LNCaP clone FGC (cell line): ENCODE results near the gene TK1.

ENCODE experiments used
- DNase-seq: peaks from one replicate; pipeline ENCODE4 v3.0.0-alpha.2; 2011; ENCODE audit warnings: low read depth
- H3K4me3 ChIP-seq: 2 replicates; pipeline ENCODE4 v1.5.1; 2011; ENCODE audit warnings: mild to moderate bottlenecking, low read depth, low read length, control low read depth
- TF ChIP-seq, protein P1 (sequence below): IDR thresholded peaks from 2 replicates; pipeline ENCODE4 v1.5.1; 2012; ENCODE audit warnings: mild to moderate bottlenecking; ENCODE audit not compliant: control insufficient read depth, insufficient read depth; ENCODE audit errors: extremely low read depth

TK1 gene

DNA sequence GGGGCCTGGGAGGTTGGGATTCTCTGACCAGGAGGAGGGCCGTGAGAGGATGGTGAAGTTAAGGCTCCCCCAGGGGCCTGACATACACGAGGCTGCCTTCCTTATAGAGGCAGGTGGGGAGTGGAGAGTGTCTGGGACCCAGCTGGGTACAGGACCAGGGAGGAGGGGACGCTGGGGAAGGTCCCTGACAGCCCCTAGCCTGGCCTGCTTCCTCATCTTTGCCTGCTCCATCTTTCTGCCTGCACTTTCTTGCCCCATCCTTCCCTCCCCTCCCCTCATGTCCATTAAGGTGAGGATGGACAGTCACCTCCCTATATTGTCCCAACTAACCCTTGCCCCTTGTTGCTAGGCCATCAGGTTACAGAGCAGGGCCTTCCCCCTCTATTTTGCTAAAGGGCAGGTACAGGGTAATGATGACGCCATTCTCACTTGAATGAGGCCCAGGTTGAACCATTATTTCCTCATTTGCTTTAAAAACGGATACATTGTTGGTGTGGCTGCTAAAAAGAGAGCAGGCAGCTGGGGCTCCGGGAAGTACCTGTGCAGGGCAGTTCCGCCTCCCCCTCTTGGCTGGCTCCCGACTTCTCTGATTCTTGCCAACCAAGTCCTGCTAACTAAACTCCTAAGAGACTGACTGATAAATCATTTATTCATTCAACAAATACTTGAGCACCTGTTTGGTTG is 39.4 kb downstream of the TK1 start:
- DNase-seq = no peak
- TF ChIP-seq, protein P1, sequence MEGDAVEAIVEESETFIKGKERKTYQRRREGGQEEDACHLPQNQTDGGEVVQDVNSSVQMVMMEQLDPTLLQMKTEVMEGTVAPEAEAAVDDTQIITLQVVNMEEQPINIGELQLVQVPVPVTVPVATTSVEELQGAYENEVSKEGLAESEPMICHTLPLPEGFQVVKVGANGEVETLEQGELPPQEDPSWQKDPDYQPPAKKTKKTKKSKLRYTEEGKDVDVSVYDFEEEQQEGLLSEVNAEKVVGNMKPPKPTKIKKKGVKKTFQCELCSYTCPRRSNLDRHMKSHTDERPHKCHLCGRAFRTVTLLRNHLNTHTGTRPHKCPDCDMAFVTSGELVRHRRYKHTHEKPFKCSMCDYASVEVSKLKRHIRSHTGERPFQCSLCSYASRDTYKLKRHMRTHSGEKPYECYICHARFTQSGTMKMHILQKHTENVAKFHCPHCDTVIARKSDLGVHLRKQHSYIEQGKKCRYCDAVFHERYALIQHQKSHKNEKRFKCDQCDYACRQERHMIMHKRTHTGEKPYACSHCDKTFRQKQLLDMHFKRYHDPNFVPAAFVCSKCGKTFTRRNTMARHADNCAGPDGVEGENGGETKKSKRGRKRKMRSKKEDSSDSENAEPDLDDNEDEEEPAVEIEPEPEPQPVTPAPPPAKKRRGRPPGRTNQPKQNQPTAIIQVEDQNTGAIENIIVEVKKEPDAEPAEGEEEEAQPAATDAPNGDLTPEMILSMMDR = no peak
- no peak overlapping the region for H3K4me3 ChIP-seq

DNA sequence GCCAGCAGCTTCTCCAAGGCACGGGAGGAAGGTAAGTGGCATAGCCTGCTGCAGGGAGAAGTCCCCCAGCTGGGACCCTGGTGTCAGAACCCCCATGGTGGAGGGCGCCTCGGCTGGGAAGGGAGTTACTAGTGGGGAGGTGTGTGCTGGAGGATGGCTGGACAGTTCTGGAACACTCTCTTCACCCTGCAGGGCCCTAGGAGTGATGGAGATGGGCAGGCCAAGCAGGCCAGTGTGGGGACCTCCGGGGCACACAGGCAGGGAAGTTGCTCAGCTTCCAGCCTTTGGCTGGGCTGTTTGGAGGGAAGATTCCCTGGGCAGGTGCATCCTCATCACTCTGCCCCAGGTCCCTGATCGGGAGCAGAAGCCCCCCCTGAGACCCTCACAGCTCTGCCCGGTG is 40.0 kb downstream of the TK1 start:
- DNase-seq = no peak
- H3K4me3 ChIP-seq = no peak overlapping the region
- TF ChIP-seq, protein P1 = no peak

DNA sequence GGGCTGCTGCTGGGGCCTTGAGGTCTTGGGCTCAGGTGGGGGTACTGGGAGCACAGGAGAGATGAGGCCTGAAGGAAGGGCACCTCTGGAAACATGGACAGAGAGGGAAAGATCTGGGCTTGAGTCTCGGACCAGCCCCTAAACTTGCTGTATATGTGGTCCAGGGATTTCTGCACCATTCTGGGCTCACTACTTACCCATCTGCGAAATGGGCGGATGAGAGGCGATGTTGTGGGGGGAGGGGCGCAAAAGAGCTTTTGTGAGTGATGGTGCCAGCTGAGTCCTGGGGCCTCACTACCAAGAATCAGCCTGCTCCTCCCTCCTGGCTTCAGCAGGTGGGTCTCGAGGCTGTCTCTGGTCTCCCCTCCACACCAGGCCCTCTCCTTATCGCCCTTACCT is 40.4 kb downstream of the TK1 start:
- H3K4me3 ChIP-seq = no peak overlapping the region
- no peak for DNase-seq
- TF ChIP-seq, protein P1 = no peak

DNA sequence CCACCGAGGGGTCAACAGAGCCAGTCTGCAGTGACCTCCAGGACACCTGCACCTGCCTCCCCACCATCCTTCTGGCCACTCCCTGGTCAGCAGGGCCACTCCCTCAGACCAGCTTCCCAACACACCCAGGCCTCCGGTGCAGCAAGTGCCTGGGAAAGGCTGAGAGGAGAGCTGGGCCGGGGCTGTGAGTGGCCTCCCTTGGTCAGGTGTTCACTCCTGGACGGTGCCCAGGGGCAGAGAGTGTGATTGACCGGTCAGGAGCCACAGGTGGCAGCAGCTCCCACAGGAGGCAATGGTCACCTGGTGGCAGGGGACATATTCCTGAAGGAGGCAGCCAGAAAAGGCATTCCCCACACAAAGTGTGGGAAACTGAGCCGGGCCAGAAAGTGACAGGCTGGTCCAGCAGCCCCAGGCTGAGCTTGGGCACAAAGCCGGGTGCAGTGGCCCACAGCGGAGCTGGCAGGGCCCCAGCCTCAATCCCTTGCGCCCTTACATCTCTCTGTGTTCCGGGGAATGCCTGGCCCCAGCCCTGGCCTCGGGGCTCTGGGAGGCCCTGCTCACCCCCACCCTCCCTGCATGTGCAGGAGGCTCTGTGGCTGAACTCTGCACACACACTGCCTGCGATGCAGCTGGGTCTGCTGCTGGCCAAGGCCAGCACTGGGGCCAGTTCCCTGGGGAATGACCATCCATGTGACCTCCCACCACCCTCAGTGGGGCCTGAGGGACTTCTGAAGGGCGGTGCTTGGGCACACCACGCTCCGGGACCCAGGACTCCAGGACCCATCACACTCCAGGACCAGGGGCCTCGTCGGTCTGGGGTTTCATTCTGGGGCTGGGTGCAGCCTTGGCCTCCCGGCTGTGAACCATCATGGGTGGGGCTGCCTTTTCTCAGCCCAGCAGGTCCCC is 41.9 kb downstream of the TK1 start:
- H3K4me3 ChIP-seq = no peak overlapping the region
- TF ChIP-seq, protein P1 = peak; percentile 48
- peak; percentile 91 for DNase-seq

DNA sequence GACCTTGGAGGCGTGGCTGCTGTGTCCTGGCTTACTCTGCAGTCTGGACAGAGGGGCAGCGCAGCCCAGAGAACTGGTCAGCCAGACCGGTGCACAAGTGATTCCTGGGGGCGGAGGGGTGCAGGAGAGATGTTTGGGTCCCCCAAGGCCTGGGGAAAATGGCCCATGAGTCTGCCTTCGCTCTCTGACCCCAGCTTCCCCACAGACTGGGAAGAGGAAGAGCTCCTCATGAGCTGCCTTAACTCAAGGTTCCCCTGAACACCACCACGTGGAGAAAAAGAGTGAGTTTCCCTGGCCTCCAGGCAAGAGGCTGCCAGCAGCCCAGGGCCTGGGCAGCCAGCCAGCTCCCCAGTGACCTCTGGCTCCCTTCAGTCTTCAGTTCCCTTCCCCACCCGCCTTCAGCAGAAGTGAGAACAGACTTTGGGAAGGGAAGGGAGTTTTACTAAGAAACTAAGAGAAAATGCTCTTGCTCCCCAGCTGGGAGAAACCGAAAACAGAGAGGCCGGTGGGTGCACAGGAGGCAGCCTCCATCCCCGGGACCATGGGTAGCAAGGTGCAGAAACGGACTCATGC is 42.6 kb downstream of the TK1 start:
- TF ChIP-seq, protein P1 = no peak
- H3K4me3 ChIP-seq = no peak overlapping the region

DNA sequence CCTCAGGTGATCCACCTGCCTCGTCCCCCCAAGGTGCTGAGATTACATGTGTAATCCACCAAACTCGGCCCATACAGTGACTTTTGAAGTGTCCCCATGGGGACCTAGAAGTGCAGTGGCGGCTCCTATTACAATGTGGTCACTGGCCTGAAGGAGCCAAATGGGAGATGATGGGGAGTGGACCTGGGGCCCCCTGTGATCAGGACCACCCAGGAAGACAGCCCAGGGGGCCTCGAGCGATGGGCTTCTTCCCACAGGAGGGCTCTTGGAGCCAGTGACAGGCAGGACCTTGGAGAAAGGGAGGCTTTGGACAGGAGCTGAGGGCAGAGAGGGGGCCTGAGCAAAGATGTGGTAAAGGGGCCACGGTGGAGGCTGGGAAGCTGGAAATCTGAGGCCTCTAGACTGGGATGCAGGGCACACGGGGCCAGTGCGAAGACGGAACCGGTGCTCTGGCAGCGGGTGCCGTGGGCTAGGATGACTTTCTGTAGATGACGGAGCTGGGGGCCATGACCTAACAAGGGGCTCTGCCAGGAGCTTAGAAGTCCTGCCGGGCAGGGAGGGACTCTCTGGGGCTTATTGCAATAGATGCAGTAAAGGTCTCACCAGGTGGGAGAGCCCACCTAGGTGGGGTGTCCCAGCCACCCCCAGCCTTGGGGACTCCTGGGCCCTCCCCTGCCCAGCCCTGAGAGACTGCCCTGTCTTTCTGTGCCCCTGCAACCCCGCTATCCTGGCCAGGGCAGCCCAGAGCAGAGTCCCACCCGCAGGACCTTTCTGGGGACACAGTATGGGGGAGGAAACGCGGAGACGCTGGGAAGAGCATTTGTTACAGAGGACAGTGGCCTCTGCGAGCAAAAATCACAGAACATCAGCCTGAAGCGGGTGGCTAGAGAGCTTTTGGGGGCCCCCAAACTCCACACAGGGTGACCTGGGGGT is 43.4 kb downstream of the TK1 start:
- H3K4me3 ChIP-seq = no peak overlapping the region
- TF ChIP-seq, protein P1 = no peak
- DNase-seq = no peak

More for the DNA sequence above, 42.6 kb downstream of the TK1 start:
- DNase-seq = peak; percentile 63
